GM10847 (cell line): ENCODE results near the gene PRR9.

Source experiments
- POLR2A ChIP-seq: IDR thresholded peaks from 2 replicates; pipeline ENCODE4 v1.6.1; 2011; ENCODE audit not compliant: insufficient read length; ENCODE audit errors: extremely low read depth

The PRR9 gene, protein sequence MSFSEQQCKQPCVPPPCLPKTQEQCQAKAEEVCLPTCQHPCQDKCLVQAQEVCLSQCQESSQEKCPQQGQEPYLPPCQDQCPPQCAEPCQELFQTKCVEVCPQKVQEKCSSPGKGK

DNA sequence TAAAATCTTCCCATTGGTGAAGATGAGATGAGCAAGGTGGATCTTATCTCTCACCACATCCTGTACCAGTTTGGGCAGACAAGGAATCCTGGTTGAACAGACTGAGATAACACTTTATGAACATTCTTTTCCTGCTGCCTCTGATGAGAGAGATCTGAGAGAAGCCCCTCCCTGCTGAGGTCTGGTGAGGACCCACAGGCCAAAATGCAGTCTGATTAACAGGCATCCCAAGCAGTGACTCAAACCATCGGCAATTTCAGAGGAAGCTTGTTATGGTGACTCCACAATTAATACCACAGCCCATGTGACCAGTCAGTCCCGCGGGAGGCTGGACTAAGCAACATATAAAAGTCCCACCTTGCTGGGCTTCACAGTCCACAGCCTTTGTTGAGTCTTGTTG, at the start of gene PRR9:
TSS of gene PRR9 (plus strand) at position 373 of the 400 bp plus-strand sequence. CDS start 561 bp downstream, outside the sequence.
- TF ChIP-seq POLR2A, result no peak

DNA sequence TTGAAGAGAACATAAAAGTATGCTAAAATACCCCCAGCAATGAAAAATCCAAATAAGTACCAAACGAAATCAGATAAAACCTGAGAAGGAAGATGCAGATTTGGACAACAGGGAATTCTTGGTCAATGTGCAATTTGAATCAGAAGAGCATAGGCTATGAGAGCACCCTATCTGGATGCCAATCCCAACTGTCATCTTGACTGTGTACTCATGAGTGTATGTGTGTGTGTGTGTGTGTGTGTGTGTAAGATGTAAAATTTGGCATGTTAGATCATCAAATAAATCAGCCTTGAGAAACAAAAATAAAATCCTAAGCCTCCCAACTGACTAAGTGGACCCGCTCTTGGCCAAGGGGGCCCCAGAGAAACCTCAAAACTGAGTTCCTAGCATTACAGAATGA, 48.7 kb upstream of the PRR9 start:
- no peak for TF ChIP-seq POLR2A

DNA sequence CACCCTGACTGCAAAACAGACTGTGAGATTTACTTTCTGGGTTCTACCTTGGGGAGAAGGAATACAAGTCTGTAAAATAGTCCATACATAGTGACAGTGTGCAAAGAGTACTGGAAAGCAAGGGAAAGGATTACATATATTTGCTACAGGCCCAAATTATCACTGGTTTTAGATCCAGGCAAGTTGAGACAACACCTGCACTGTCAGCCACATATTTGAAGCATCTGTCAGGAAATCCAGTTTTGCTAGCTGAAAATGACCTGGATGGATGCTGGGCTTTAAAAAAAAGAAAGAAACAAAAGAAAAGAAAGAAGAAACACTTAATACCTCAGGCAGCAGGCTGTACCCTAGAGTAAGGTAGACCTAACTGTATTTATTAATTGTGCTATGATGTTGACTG, 42.8 kb upstream of the PRR9 start:
- no peak for TF ChIP-seq POLR2A

DNA sequence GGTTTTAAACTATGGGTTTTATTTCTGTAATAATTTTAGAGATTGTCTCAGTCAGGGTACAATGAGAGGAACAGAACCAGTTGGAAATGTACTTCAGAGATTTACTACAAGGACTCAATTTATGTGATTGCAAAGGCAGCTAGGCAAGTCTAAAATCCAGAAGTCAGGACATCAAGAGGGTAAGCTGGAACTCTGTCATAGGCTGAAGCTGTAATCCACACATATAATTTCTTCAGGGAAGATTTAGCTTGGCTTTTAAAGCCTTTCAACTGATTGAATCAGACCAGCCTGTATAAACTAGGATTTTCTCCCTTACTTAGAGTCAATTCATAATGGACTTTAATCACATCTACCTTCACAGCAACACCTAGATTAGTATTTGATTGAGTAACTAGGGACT, 38.5 kb upstream of the PRR9 start:
- no peak for TF ChIP-seq POLR2A

DNA sequence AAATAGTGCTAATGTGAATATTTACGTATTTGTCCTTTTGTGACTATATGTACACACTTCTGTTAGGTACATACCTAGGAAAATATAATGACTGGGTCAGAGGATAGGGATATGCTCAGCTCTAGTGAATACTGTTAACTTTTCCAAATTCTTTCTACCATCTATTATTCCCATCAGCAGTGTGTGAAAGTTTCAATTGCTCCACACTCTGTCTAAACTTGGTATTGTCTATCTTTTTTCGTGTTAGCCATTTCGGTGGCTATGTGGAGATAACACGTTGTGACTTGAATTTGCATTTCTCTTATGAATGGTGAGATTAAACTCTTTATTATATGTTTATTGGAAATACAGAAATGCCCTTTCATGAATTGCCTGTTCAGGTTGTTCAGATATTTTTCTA, 36.8 kb upstream of the PRR9 start:
- TF ChIP-seq POLR2A, result no peak

DNA sequence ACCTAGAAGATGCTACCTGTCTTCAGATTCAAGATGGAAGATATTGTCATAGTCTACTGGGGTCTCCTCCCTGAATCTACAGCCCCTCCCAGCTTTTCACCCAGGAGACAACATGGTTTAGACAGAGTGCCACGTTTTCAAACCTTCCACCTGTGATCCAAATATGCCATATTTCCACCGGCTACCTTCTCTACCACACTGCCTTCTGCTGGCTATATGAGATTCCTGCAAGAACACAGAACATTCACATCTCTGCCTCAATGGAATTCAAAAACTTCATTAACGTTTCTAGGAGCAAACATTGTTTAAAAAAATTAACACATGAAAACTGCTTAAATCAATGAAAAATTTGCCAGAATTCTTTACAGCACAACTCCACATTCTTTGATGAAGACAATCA, 27.0 kb upstream of the PRR9 start:
- no peak for TF ChIP-seq POLR2A

DNA sequence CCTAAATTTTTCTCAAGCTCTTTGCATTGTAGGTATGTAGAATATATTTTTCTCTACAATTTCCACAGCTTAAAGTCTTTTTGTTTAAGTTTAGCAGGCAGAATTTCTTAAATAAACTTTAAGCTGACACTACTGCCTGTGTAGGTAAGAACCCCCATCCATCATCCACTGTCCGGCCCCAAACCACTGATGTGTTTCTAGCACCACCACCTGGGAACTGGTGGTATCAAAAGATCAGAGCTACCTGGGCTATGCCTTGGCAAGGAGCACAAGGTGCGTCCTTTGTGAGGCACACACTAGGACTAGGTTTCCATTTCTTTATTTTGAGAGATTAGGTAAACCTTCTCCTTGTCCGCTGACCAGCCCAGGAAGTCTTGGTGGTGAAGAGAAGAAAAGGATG, 24.7 kb upstream of the PRR9 start:
- TF ChIP-seq POLR2A, result no peak

DNA sequence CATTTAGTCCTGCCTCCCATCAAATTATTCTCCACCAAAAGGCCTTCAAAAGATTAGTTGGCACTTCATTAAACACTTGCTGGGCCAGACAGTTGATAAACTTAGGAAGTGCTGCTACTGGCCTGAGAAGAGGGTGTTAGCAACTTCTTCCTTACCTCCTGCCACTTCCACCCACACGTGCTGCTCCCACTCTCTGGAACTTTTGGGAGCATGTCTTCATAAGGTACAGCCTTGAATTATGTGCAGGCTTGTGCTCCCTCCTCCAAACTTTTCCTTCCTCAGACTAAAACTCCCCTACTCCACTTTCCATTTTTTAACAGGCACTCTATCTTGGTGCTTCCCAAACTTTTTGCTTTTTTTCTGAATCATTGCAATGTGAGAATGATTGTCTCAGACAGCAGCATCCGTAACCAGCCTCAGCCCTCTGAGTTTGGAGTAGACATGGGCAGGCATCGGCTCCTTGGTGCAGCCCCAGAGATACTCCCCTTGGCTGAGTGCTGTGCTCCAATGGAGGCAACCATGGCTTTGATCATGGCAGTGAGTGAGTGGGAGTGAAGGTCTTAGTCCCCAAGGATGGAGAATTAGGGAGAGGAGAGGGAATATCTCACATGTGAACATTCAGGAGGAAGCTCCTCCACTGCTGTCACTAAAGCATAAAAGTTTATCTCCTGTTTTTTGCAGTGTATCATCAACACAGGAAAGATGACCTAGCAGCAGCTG, 22.9 kb upstream of the PRR9 start:
- TF ChIP-seq POLR2A, result no peak

DNA sequence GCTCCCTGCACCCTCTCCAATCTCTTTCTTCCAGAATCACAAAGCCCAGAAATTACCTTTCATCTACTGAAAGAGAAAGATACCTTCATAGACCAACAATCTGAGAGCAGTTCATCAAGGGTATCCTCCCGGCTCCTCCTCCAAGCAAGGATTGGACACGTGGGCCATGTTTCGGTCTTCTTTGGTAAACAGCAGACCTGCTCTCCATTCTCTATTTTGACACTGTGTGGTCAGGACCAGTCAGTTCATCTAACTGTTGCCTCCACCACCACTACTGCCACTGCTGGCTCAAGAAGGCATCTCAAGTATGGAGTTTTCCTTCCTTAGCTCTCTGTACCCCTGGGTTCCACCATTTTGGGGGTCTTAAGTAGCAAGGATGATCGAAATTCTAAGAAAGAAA, 22.2 kb upstream of the PRR9 start:
- no peak for TF ChIP-seq POLR2A

DNA sequence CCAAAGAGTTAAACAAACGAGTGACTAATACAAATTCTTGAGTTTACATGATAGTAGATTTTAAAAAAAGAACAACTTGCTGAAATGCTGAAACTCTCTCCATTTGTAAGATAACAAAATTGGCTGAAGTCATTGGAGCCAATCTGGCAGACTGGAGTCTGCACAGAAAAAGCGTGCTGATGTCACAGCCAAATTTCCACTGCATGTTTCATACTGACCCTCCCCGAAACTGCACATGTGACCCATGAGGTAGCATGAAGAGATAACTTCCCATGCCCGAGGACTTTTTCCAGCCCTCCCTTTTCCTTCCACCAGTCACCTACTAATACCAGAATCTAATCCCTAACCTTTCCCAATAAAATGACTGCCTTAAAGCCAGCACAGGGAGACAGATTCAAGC, 15.4 kb upstream of the PRR9 start:
- TF ChIP-seq POLR2A, result no peak

DNA sequence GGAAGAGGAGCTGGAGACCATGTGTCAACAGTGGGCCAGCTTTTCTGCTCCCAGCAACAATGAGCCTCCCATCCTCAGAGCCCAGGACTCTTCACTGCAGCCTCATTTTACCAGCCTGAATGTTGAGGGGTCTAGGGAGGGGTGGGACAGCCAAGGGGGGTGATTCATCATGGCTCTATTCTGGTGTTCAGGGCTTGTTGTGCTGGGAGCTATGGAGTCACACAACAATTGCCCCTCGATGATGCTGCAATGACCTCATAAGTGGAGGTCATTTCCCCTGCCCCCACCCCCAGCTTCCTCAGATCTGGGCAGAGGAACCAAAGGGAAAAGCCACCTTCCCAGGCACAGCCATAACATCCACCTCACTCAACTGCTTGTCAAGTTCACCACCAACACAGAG, 14.3 kb upstream of the PRR9 start, which contains the start of gene LELP1:
TSS of gene LELP1 (plus strand) at position 301 of the 400 bp plus-strand sequence. CDS start 1,278 bp downstream, outside the sequence.
- TF ChIP-seq POLR2A, result no peak

DNA sequence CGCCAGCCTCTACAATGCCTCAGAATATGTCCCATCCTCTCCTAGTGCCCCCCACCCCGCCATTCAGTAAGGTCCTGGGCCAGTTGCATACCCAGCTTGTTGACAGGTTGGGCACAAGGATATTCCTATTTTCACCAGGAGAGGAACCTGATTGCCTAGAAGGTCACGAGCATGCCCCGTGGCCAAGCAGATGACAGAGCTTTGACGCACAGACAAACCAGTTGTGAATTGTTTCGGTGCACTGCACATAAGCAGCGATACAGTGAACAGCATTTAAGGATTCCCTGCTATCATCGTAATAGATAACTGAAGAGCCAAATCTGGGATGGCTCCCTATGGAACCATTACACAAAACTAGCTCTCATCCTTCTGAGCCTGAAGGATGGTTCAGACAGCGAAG, 10.8 kb upstream of the PRR9 start:
- TF ChIP-seq POLR2A, result no peak

DNA sequence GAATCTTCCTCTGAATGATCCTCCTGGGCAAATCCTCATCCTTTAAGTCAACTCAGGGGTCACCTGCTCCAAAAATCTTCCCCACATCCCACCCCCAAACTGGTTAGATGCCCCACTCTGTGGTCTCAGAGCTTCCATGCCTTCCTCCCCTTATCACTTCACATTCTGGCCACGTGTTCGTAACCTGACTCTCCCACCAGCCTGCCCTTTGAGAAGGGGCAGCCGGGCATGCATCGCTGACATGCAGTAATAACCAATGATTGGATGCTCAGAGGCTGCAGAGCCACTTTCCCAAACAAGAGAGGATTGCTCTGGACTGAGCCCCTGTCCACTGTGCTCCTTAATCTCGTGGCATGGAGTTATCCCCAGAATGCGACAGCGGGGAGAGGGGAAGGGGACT, 7.2 kb upstream of the PRR9 start:
- no peak for TF ChIP-seq POLR2A

DNA sequence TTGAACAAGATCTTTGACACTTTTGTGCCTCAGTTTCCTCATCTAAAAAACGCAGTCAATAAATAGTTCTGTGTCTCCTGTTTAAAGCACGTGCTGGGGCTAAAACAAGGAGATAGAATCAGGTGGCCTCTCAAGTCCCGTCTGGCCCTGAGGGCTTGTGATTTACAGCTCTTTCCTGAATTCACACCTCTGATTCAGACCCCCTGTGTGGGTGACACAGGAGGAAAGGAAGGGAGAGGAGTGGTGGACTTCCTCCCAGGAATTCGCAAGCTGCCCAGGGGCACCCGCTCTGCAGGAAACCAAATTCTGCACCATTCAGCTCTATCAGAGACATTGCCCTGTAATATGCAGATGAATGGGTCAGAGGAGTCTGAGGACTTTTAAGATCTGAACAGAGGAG, 5.2 kb upstream of the PRR9 start:
- TF ChIP-seq POLR2A, result no peak

DNA sequence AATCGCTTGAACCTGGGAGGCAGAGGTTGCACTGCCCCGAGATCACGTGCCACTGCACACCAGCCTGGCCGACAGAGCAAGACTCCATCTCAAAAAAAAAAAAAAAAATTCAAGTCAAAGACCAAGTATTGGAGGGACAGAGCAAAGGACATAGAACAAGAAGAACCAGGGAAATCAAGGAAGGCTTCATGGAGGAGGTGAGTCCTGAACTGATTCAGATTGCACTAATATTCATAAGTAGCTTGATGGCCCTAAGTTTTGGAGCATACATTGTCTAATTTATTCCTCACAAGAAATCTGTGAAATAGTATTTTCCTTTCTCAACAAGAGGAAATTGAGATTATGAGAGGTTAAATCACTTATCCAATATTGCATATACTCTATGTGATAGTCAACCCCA, 3.9 kb upstream of the PRR9 start:
- TF ChIP-seq POLR2A, result no peak

DNA sequence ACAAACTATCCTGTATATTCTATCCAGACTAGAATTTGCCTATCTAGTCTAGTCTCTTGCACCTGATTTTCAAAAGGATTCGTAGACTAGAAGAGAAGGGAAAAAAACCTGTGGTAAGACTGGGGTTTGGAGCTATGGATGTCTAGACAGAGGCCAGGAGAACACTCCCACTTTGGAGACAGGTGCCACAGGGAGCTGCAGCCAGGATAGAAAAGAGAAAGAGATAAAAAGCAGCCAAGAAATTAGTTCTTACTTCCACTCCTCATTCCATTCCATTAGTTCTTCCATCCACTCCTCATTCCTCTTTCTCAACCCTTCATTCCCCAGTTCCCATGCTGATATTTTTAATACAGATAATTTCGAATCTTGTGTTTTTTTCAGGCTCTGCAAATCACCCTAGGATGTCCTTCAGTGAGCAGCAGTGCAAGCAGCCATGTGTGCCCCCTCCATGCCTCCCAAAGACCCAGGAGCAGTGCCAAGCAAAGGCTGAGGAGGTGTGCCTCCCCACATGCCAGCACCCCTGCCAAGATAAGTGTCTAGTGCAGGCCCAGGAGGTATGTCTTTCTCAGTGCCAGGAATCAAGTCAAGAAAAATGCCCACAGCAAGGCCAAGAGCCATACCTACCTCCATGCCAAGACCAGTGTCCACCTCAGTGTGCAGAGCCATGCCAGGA, 496 bp downstream of the PRR9 start:
- no peak for TF ChIP-seq POLR2A
